DMS79 (cell line): ENCODE measurements around the gene IRX2.

ENCODE experiments used
- DNase-seq: peaks from one replicate; lab custom pipeline; 2025; lab: John Stamatoyannopoulos, UW

The IRX2 gene

DNA sequence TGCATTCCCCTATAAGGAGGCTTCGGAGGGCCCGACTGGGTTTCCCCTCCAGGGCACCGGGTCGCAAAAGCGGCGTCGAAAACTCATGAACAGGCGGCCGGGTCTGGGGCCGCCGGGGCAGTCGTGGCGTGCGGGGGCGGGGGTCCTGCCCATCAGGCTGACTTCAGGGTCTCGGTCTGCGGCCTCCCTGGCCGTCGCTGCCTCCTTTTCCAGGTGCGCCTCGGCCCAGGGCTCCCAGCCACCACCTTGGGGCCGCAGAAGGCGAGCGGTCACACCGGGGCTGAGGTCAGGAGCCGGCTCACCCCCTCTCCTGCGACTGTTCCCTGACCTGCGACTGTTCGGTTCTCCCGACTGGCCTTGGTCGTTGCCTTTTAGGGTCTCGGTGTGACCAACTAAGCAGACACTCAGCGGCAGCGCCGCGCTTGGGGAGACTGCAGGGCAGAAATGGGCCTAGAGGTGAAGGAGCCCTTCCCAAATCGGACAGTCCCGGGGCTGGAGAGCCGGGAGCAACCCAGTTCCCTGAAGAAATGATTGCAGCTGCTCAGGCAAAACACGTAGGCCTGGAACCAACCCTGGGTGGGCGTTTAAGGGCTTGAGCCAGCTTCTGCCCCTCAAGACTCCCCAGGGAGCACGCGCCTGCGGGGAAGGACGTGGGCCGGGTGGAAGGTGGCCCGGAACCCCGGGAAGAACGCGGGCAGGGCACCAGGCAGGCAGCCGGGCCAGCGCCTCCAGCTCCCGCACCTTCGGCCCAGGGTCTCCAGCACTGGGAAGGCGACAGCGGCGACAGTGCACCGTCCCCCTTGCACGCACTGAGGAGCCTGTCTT lies 11.2 kb downstream of the IRX2 start:
- DNase-seq = no peak

- no peak for DNase-seq
Measured at GRCh38 chr5:2739360-2740050, 12.0 kb downstream of the IRX2 start.

- DNase-seq = no peak
Measured at GRCh38 chr5:2738700-2739359, 12.6 kb downstream of the IRX2 start.

DNA sequence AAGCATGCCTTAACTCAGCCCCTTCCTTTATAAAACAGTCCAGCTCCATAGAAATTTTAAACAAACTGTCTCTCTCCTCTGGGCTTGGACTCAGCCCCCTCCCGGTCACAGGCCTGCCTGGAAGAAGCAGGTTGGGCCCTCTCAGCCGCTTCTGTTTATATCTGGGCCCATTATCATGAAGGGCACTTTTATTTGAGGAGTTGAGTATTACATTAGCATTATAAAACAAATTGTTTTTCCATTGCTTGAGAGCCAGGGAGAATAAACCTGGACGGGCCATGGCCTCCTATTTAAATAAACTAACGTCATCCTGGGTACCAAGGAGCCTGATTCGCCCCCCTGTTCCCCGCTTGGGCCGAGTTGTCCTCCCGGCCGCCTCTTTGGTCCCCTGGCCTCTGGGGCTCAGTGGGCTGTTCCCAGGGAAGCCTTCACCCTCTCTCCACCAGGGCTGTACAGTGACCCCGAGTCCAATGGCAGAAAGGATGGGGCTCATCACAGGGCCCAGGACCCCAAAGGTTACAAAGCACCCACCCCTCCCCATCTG lies 13.2 kb downstream of the IRX2 start:
- DNase-seq = no peak

DNA sequence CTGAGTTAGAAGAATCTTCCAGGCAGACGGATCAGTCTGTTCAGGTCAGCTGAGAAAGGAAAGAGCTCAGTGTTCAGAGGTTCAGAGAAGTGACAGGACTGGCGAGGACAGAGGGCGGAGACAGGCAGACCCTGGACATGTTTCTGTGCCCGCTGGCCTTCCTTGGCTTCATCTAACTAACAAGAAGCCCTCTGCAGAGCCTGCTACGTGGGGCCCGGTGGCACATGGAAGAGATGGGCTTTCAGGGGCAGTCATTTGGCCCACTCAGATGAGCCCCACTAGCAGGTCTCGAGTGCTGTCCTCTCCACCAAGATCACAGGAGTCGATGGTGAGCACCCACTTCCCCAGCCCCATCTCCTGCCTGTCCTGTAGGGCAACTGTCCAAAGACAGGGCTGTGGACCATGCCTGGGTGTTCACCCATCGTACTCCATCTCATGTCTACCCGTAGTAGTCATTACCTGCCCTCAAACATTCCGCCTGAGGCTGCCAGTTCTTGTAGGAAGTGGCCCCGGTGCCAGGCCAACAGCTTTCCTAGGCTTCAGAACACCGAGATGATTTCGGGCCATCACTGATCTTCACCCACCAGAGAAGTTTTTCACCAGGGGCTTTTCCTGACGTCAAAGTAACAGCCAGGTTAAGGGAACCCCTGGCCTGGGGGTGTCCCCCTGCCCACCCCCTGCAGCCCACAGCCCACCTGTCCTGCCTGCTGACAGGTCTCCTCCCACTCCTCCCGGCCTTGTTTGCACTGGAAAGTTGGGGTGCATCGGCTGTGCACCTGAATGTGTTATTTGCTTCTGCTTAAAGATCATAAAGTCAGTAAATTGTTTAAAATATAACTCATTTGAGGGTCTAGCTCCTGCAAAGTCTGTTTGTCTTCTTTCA lies 14.0 kb downstream of the IRX2 start:
- no peak for DNase-seq

DNA sequence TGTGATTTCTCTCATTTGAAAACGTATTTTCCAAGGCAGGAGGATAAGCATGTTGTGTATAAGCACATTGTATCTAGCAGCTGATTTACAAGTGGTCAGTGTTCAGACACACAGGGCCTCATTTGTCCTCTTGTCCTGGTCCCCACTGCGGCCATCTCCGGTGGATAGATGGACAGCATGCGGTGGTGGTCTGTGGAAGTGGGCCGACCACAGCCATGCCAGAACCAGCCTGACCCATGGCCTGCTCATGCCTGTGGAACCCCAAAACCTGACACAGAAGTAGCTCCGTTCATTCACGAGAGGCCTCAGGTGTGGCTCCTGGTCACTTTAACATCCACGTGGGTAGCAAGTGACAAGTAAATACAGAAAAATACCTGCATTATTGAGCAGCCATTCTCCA lies 14.6 kb downstream of the IRX2 start:
- no peak for DNase-seq

DNA sequence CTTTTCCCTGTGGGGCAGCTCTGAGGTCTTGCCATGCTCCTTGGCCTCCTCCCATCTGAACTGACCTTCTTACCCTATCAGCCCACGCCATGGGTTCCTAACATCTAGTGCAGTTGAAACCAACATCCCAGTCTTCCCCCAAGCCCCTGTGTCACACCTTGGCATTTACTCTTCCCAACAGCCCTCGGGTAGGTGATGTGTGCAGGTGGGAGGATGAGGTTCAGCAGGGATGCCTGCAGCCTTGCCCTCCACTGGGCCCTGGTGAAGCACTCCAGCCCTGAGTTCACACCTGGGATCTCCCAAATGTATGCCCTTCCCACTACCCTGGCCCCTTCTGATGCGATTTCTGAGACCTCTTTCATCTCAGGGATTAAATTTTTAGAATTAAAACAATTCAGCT lies 15.5 kb downstream of the IRX2 start:
- DNase-seq = no peak

- no peak for DNase-seq
Measured at GRCh38 chr5:2732850-2733249, 18.6 kb downstream of the IRX2 start.

DNA sequence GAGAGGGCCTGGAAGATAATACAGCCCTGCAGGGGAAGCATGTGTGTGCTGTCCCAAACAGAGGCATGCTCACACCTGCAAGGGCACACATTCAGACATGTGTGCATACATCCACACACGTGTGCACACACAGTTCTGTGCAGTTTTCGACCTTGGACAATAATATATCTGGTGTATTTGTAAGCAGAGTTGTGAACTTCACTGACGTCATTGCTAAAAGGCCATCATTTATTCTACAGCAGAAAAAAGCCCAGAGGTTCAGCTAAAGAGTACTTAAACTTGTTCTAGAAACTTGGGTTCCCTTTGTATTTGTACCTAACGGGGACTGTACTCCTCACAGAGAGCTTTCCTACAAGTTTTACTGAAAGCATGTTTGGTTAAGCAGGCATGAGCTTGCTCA lies 19.5 kb downstream of the IRX2 start:
- no peak for DNase-seq

GRCh38 chr5:2729189-2729588 lies 22.3 kb downstream of the IRX2 start:
- DNase-seq = no peak

GRCh38 chr5:2727550-2727949 lies 23.9 kb downstream of the IRX2 start:
- no peak for DNase-seq

DNA sequence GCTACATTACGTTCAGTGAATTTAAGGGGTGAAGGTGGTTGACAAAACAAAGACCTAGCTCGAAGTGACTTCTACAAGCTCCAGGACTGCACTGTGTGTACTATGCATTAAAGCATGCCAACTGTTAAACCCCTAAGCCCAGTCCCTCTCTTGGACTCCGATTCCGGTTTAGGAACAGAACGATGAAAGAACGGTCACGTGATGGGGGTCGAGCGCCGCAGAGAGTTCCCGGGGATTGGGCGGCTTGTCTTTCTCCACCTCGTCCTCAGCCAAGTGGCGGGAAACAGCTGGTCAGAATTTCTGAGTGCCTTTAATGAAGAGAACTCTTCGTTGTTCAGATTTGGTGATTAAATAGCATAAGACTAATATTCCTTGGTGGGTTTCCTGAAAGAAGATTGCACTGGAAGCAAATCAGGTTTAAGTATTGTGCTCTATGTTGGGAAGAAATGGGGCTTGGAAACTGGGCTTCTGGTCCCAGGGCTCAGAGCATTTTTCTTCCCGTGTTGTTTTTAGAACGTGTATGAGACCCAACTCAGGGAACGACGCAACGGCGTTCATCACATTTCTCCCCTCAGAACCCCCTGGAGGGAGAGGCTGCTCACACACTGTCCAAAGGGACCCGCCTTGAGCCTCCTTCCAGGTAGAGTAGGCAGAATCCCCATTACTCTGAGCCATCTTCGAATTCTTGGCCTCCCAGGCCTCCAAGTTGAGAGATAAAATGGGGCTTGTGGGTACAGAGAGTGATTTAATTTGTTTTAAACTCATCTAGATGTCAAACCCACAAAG lies 25.3 kb downstream of the IRX2 start:
- DNase-seq = no peak

DNA sequence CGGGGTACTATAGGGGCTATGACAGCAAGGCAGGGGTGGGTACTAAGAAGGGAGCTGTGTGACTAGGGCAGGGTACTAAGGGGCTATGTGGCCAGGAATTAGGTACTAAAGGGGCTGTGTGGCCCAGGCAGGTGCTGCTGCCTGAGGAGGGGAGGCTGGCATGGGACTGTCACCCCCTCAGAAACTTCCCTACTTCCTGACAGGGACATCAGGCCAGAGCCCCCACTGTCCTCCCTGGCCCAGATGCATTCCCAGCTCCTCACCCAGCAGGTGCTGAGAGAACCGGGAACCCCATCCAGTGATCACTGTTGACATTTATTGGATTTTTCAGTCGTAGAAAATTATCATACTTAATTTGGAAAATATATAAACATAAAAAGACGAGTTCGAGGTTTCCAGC lies 26.6 kb downstream of the IRX2 start:
- no peak for DNase-seq

DNA sequence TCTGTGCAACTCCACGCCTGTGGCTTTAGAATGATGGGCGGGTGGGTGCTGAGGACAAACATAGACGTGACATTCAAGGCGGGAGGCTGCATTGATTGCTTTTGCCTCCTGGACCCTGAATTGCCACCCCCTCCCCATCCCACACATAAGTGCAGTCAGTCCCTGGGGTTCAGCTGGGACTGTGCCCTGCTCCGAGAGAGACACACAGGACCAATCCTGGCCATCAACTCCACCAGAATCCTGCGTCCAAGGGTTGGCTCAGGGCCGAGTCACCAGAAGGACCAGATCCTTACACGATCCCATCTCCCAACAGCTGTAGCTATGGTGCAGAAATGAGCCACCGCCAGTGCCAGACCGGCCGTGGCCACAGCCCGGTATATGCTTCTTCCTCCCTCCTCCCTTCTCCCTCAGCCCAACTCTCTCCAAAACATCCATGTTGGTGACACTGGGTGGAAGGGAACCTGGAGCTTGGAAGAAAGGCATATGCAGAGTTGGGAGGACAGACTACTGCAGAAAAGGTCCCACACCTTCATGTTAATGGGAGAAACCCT lies 27.4 kb downstream of the IRX2 start:
- DNase-seq = no peak

DNA sequence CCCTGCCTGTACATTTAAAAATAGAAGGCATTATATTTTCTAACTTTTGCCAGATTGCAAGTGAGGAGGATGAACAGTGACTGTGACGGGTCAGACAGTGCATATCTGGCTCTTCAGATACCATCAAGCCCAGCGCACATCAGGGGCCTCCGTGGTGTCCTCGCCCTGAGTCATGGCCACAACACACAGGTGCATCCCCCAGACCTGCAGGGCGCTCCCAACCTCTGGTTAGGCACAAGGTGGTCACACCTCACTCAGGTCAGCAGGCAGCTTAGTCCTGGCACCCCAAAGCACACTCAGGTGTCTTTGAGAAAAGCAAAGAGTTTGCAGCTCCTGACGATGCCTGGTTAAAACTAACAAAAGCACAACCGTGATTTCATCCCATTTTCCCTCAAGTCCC lies 28.6 kb downstream of the IRX2 start:
- DNase-seq = no peak

DNA sequence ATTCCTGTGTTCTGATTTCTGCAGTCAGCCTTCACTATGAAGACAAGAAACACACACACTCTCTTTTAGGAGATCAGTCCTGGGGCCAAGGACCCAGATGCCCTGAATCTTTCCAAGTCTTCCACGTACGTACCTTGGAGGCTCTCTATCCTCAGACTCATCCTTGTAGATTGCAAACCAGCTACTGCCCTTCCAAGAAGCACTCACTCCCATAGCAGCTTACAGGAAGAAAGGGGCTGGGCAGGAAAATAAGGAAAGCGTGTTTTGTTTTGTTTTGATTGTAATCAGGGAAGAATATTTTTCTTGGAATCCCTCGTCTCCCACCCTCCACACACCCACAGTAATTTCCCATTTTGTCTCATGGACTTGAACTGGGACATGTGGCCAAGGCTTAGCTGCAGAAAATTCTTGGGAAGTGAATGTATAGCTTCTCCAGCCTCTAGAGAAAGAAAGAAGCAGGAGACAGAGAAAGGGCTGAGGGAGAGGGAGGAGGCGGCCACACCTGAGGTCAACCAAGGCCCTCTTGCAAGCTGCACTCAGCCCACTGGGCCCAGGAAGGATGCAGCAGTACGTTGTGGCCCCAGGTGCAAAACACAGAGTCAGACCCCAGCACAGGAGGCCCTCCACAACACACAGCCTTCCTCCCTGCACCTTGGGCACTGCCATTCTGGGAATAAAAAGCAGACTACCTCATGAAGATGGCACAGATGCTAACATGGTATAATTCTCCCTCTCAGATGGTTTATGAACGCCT lies 29.9 kb downstream of the IRX2 start:
- no peak for DNase-seq

GRCh38 chr5:2719332-2719731 lies 32.1 kb downstream of the IRX2 start:
- no peak for DNase-seq

- DNase-seq = no peak
Measured at GRCh38 chr5:2718115-2718514, 33.4 kb downstream of the IRX2 start.

DNA sequence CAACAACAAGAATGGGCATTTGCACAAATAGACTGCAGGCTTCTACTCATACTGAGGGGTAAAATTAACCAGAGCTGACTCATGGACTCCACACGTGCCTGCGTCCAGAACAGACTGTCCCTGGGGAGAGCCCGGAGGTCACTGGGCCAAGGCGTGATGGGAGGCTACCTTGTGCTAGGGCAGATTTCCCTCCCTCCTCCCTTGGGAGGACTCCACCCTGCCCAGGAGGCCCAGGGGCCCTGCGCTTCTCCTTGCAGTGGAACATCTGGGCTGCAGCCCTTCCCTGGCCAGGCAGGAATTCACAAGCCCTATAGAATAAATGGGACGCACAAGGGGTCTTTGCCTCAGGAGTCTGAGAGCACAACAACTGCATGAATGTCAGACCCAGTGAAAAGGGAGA lies 35.6 kb downstream of the IRX2 start:
- no peak for DNase-seq

GRCh38 chr5:2714805-2715204 lies 36.7 kb downstream of the IRX2 start:
- DNase-seq = no peak
